ENCODE data around the gene MYO1B.

MYO1B gene

GRCh38 chr2:191369034-191369433, 123.8 kb downstream of the MYO1B start:
- no peak for DNase-seq

- DNase-seq: no peak
These were observed 129.2 kb downstream of the MYO1B start for GRCh38 chr2:191374366-191374765.

- no peak for DNase-seq
These were observed 129.7 kb downstream of the MYO1B start for GRCh38 chr2:191374939-191375338.

- peak; percentile 65 for DNase-seq
These were observed 131.9 kb downstream of the MYO1B start for GRCh38 chr2:191376981-191377629.

DNA sequence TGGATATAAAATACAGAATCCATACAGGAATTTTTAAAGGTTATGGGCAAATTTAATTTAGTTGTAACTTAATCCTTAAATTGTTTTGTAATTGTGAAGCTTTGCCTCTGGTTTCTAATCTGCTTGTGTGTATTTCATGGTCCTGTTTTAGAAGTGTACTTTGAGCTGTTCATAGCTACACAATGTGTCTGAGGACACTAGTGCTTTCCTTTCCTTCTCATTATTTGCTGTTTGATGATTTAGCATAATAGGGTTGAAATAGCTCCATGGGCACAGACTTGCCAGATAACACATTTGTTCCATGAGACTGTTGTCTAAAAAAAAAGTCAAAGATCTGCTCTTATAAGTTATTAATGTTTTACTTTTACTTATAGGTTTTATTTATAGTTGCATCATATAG, 134.2 kb downstream of the MYO1B start:
- no peak for DNase-seq

DNA sequence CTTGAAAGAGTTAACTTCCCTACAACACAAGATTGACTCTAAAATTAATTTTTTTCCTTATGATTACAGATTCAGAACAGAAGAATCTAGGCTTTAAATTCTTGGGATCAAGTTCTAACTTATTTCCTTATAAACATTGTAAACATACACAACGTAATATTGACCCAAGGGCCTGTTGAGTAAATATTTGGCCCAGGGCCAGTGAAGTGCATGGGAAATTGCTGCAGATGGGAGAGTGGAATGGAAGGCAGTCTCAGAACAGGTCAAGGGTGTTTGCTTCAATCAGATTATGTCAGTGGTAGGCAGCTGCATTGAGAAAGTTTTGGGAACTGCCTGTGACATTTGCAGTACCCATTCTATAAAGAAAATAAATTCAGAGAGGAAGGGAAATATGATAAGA, 137.6 kb downstream of the MYO1B start:
- DNase-seq: no peak

GRCh38 chr2:191383486-191383885, 138.3 kb downstream of the MYO1B start:
- DNase-seq: no peak

DNA sequence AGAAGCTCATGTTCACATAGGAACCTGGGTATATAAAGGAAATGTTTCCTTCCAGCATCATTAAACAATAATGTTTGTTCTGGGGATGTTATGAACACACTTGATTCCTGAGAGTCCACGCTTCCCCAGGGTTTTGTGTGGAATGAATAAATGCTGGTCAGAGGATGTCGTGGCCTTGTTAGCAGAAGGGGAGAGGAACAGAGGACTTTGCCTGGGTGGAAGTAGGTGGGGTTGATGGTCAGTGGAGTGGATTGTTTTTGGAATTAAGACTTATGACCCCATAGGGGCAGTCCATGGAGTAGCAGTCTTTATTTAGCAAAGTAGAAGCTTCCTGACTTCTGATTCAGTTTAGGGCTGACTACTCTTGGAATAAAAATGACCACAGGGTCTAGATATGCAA, 139.6 kb downstream of the MYO1B start:
- DNase-seq: no peak

- DNase-seq: no peak
These were observed 140.4 kb downstream of the MYO1B start for GRCh38 chr2:191385416-191386160.

GRCh38 chr2:191386938-191387536, 141.8 kb downstream of the MYO1B start:
- no peak for DNase-seq

DNA sequence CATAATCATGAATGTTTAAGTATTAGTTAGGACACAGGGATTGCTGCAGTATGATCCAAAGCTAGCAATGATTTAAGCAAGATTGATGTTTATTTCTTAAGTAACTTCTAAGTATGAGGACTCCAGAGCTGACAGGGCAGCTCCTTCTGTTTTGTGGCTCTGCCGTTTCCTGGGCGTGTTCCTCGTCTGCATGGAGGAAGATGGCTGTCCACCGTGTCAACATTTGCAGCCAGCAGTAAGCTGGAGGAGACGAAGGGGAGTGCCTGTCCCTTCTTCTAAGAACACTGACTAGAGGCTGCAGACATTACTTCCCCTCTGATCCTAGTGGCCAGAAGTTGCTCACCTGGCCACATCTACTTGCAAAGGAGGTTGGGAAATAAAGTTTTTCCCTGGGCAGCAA, 144.1 kb downstream of the MYO1B start:
- no peak for DNase-seq

DNA sequence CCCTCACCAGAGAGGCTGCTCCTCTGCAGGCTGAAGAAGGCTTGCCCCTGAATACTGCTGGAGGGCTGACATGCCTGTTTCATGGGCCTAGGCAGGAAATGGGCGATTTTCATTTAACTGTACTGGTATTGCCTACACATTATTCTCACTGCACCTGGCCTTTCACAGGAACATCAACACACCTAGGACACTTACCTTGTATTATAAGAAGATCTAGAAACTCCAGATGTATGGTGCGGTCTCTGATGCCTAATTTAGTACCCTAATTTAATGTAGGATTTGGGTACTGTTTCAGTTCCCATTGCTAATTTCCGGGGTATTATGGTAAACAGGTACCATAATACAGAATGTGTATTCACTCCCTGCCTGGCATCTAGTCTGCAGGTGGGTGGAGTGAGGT, 146.0 kb downstream of the MYO1B start:
- DNase-seq: no peak

DNA sequence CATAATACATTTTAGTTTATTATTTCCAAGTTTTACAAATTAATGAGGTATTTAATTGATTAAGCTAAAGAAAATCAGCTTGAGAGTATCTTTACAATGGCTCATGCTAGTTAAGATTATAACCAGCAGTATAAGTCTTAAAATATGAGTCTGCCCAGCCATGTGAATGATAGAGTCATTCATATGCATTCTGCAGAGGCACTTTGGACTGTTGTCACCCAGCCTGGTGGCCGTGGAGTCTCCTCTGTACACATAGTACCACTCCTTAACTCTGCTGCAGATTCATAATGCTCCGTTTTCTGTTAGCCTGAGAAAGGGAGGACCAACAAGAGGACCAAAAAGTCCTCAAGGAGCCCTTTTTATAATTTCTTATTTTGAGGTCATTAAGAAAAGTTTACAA, 148.8 kb downstream of the MYO1B start:
- no peak for DNase-seq

DNA sequence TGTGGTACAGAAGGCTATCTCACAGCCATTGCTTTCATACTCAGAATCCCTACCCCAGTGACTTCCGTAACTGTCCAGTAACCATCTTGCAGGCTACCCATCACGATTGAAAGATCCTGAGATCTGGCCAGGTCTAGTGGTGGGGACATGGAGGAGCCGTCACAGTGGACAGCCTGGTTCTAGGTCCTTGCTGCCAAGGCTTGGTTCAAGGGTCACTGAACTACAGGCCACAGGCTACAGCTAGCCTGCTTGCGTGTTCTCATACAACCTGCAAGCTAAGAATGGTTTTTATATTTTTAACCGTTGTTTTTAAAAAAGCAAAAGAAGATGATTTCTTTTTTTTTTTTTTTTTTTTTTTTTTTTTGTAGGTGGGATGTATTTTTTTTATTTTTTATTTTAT, 151.6 kb downstream of the MYO1B start:
- no peak for DNase-seq

- DNase-seq: no peak
These were observed 154.4 kb downstream of the MYO1B start for GRCh38 chr2:191399601-191400000.

DNA sequence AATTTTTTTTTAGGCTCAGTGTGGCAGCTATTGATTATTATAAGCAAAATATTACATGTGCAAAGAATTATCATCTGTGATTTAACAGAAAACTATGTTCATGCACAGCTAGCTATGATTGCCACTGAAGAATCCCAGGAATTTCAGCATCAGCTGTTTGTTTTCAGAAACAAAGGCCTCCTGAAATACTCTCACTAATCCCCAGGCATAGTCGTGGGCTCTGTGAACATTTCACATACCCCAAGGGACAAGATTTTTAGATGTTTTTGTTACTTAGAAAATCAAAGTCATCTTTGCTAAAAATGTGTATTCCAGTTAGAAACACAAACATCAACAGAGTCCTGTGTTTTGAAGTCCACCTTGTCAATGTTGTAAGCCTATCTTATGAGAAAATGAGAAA, 156.1 kb downstream of the MYO1B start:
- DNase-seq: no peak

DNA sequence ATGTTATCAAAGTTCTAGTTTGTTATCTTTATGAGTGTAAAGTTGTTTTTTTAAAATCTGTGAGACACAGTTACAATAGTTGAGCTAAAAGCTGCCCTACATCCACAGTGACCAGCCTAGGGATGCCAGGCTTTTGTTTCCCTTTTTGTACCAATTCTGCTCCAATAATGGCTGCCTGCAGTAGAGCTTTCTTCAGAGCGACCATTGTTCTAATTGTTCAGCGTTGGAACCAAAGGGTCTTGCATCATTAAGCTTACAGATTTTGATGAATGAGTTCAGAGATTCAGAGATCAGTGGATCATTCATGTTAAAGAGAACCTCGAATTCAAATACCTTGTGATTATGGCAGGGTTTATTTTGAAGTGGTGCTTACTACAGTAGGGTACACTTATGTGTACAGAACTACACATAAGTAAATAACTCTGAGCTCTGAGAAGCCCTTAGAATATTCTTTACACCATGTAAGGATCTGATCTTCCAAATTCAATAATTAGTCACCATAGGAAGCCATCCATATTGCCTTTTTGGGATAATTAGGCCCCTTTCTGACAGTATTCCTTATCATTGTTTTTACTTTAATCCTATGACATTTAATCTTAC, 157.9 kb downstream of the MYO1B start:
- DNase-seq: no peak

DNA sequence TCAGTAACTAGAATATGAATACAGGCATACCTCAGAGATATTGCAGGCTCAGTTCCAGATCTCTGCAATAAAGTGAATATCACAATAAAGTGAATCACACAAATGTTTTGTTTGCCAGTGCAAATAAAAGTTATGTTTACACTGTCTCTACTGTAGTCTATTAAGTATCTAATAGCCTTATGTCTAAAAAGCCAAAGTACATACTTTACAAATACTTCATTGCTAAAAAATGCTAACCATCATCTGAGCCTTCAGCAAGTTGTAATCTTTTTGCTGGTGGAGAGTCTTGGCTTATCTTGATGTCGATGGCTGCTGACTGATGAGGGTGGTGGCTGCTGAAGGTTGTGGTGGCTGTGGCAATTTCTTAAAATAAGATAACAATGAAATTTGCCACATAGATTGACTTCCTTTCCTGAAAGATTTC, 159.4 kb downstream of the MYO1B start:
- DNase-seq: no peak

GRCh38 chr2:191405546-191405945, 160.3 kb downstream of the MYO1B start:
- no peak for DNase-seq

DNA sequence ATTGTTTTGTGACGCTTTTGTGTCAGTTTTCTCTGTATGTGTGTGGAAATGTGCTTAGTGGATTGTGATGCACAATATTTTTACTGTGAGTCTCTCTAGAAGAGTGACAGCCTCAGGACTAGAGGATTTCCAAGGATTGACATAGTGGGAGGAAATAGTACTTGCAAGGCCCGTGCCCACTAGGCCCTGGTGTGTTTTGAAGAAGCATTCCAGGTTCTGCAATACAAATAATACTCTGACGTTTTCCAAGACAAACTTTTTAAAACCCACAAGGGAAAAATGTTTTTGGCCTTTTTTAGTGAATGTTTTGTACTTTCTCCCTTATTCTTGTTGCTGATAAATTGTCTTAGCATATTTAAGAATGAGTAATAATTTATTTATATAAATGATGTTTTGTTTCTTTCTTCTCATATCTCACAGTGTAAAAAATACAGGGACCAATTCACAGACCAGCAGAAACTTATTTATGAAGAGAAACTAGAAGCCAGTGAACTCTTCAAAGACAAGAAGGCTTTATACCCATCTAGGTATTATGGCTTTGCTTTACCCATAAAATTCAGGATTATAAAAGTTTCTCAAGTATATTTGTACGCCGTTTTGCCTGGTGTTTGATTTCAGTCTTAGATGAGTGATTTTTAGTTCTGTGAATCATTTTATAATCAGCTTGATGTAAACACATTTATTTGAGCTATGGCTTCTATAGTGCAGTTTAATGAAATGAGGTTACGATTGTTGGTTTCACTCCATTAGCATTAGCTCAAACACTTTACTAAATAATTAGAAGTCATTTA, 165.6 kb downstream of the MYO1B start:
- no peak for DNase-seq

DNA sequence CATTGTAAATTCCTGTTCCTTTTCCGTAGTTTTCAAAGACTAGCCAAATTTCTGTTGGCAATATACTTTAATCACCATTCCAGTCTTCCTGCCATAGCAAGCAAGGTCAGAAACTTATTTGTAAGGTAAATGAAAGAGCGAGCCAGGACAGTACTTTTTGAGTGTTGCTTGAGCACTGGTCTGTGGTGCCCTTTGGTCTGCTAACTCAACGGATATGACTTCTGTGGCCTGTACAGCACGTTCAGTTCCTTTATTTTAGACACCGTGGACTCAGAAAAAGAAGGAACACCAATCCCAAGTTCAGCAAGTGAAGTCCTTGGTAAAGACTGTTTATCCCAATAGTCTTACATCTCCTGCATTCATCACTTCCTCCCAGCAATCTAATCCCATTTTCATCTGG, 166.3 kb downstream of the MYO1B start:
- no peak for DNase-seq

DNA sequence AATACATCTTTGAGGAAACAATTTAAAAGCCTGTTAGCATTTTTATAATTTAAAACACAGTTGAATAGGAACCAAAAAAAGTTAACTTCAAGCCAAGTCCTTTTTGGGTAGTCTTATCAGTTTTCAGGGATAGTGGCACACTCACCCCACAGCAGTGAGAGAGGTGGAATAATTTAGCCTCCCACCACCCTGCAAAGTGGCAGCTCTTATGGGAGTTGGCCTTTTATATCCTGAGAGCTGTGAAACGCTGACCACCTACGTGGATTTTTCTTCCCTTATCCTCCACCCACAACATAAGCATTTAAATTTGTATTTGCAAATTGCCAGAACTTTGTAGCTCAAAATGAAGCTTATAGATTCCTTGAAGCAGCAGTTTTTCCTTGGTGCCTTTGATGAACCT, 167.1 kb downstream of the MYO1B start:
- no peak for DNase-seq

GRCh38 chr2:191415101-191415500, 169.9 kb downstream of the MYO1B start:
- DNase-seq: no peak
